ENCODE measurements around the gene PAMR1.

PAMR1 gene

GRCh38 chr11:35566885-35567284, 41.5 kb upstream of the PAMR1 start:
- no peak overlapping the region for H3K4me2 ChIP-seq (ENCODE audit: low read depth, low read length, poor library complexity, severe bottlenecking)
- no peak overlapping the region for H3K4me3 ChIP-seq (ENCODE audit: low read length, poor library complexity, severe bottlenecking)
- H3K27me3 ChIP-seq (ENCODE audit: insufficient read depth, low read length, poor library complexity, severe bottlenecking) = no peaks in the 10 kb centered on the region
- no peaks in the 10 kb centered on the region for H3K9me3 ChIP-seq (ENCODE audit: insufficient read depth, low read depth, low read length)
- no peaks in the 10 kb centered on the region for H3K4me1 ChIP-seq (ENCODE audit: insufficient read depth, low read length, poor library complexity, severe bottlenecking)
- H3K9me2 ChIP-seq (replicated peaks; ENCODE audit: low read depth, low read length) = no peaks in the 10 kb centered on the region
- no peaks in the 10 kb centered on the region for H3K79me2 ChIP-seq (ENCODE audit: insufficient read depth, low read length)
- no peak overlapping the region for H2AFZ ChIP-seq (ENCODE audit: low read length)
- H3K36me3 ChIP-seq (ENCODE audit: insufficient read depth, low read length) = no peaks in the 10 kb centered on the region
- H4K20me1 ChIP-seq (ENCODE audit: insufficient read depth, low read length, poor library complexity, severe bottlenecking) = no peaks in the 10 kb centered on the region
- no peak overlapping the region for H3K9ac ChIP-seq (ENCODE audit: low read depth, low read length, poor library complexity, severe bottlenecking)
- H3F3A ChIP-seq (ENCODE audit: low read depth) = no peaks in the 10 kb centered on the region
- TF ChIP-seq CTCF (conservative IDR thresholded peaks at IDR 0.05; ENCODE audit: low read length) = no peak
- no peak for TF ChIP-seq EZH2phosphoT487 (IDR thresholded peaks at IDR 0.05; ENCODE audit: borderline replicate concordance)

GRCh38 chr11:35566181-35566580, 40.8 kb upstream of the PAMR1 start:
- no peak overlapping the region for H2AFZ ChIP-seq (ENCODE audit: low read length)
- no peaks in the 10 kb centered on the region for H3K9me2 ChIP-seq (replicated peaks; ENCODE audit: low read depth, low read length)
- TF ChIP-seq EZH2phosphoT487 (IDR thresholded peaks at IDR 0.05; ENCODE audit: borderline replicate concordance) = no peak
- TF ChIP-seq CTCF (conservative IDR thresholded peaks at IDR 0.05; ENCODE audit: low read length) = no peak

GRCh38 chr11:35564245-35564595, 38.8 kb upstream of the PAMR1 start:
- Histone ChIP-seq H3K36me3 (ENCODE audit: insufficient read depth, low read length) (no peaks in the 10 kb centered on the region), H2AFZ (ENCODE audit: low read length) (no peak overlapping the region), H3K9ac (ENCODE audit: low read depth, low read length, poor library complexity, severe bottlenecking) (no peak overlapping the region), H3K27me3 (ENCODE audit: insufficient read depth, low read length, poor library complexity, severe bottlenecking) (no peaks in the 10 kb centered on the region), H3K4me3 (ENCODE audit: low read length, poor library complexity, severe bottlenecking) (no peak overlapping the region), H3K4me2 (ENCODE audit: low read depth, low read length, poor library complexity, severe bottlenecking) (no peak overlapping the region), H3K4me1 (ENCODE audit: insufficient read depth, low read length, poor library complexity, severe bottlenecking) (no peaks in the 10 kb centered on the region), H3K79me2 (ENCODE audit: insufficient read depth, low read length) (no peaks in the 10 kb centered on the region), H3F3A (ENCODE audit: low read depth) (no peaks in the 10 kb centered on the region), H4K20me1 (ENCODE audit: insufficient read depth, low read length, poor library complexity, severe bottlenecking) (no peaks in the 10 kb centered on the region), H3K9me2 (replicated peaks; ENCODE audit: low read depth, low read length) (no peaks in the 10 kb centered on the region), H3K9me3 (ENCODE audit: insufficient read depth, low read depth, low read length) (no peaks in the 10 kb centered on the region)
- TF ChIP-seq CTCF (conservative IDR thresholded peaks at IDR 0.05; ENCODE audit: low read length) (no peak), EZH2phosphoT487 (IDR thresholded peaks at IDR 0.05; ENCODE audit: borderline replicate concordance) (no peak)

More at GRCh38 chr11:35566181-35566580, 40.8 kb upstream of the PAMR1 start:
- Histone ChIP-seq H3K79me2 (ENCODE audit: insufficient read depth, low read length) (no peaks in the 10 kb centered on the region), H3K4me3 (ENCODE audit: low read length, poor library complexity, severe bottlenecking) (no peak overlapping the region), H3K4me2 (ENCODE audit: low read depth, low read length, poor library complexity, severe bottlenecking) (no peak overlapping the region), H3K36me3 (ENCODE audit: insufficient read depth, low read length) (no peaks in the 10 kb centered on the region), H3F3A (ENCODE audit: low read depth) (no peaks in the 10 kb centered on the region), H3K4me1 (ENCODE audit: insufficient read depth, low read length, poor library complexity, severe bottlenecking) (no peaks in the 10 kb centered on the region), H3K9ac (ENCODE audit: low read depth, low read length, poor library complexity, severe bottlenecking) (no peak overlapping the region), H3K9me3 (ENCODE audit: insufficient read depth, low read depth, low read length) (no peaks in the 10 kb centered on the region), H4K20me1 (ENCODE audit: insufficient read depth, low read length, poor library complexity, severe bottlenecking) (no peaks in the 10 kb centered on the region), H3K27me3 (ENCODE audit: insufficient read depth, low read length, poor library complexity, severe bottlenecking) (no peaks in the 10 kb centered on the region)

All from Loucy (cell line).